ENCODE data around the gene ZFYVE16. TPM values are rescaled to one million over a fixed set of nuclear protein-coding genes. Genes with fewer than 3 reads are reported as not detected.
"Not testable (repeated sequence)": the region's sequence is repeated elsewhere in the genome, so short reads cannot be mapped to it uniquely, and the experiment has no call there.

ZFYVE16 gene
- total RNA-seq, 4 donors from 2014 or later, result 24.3 to 64.0 (median 34.0) TPM

- WGBS, 2 donors (ENCODE audit: low coverage in 1 of 2), result 70 to 83% methylated on average over 4 of the region's 4 CpGs
- Histone ChIP-seq H3K9me3 (peaks cover 0 to 12% of the 10 kb centered on the region in 2 donors), H3K4me3 (no peak overlapping the region), H3K4me1 (no peaks in the 10 kb centered on the region), H3K27ac (no peak overlapping the region), H3K36me3 (peaks cover 0 to 45% (median 13%) of the 10 kb centered on the region in 4 donors), H3K27me3 (no peaks in the 10 kb centered on the region)
- intact Hi-C loops (cut with DNase I; ENCODE audit: low total_unique reads) (no loop called here), in situ Hi-C loops (cut with MboI; ENCODE audit: low pct_ligation_motif_present in 1 of 4, low pct_unique_long_range_greater_than_20kb in 1 of 4, low sequenced_read_pairs in 3 of 4) (no loop called here)
- no peak for DNase-seq
- TF ChIP-seq EP300 (IDR thresholded peaks at IDR 0.05; ENCODE audit: low read depth) (no peak), POLR2A (IDR thresholded peaks at IDR 0.05) (no peak), CTCF (IDR thresholded peaks at IDR 0.05) (no peak), POLR2AphosphoS5 (IDR thresholded peaks at IDR 0.05) (no peak)
Observed at GRCh38 chr5:80466669-80467485, 59.0 kb downstream of the ZFYVE16 start.

GRCh38 chr5:80468131-80468530, 60.3 kb downstream of the ZFYVE16 start:
- no peak for DNase-seq
- TF ChIP-seq POLR2A (IDR thresholded peaks at IDR 0.05) (no peak), CTCF (IDR thresholded peaks at IDR 0.05) (no peak), POLR2AphosphoS5 (IDR thresholded peaks at IDR 0.05) (no peak), EP300 (IDR thresholded peaks at IDR 0.05; ENCODE audit: low read depth) (no peak)
- in situ Hi-C loops (cut with MboI; ENCODE audit: low pct_ligation_motif_present in 1 of 4, low pct_unique_long_range_greater_than_20kb in 1 of 4, low sequenced_read_pairs in 3 of 4), result no loop called here
- H3K27ac ChIP-seq, result no peak overlapping the region
- intact Hi-C loops (cut with DNase I; ENCODE audit: low total_unique reads), result no loop called here
- no peaks in the 10 kb centered on the region for H3K4me1 ChIP-seq
- H3K36me3 ChIP-seq, result peaks cover 0 to 39% (median 7%) of the 10 kb centered on the region in 4 donors
- no peak overlapping the region for H3K4me3 ChIP-seq
- peaks cover 0 to 10% of the 10 kb centered on the region in 2 donors for H3K9me3 ChIP-seq
- 97 to 100% methylated on average over 1 of the region's 1 CpG for WGBS, 2 donors (ENCODE audit: low coverage in 1 of 2)
- no peaks in the 10 kb centered on the region for H3K27me3 ChIP-seq

GRCh38 chr5:80470631-80471030, 62.8 kb downstream of the ZFYVE16 start:
- in situ Hi-C loops (cut with MboI; ENCODE audit: low pct_ligation_motif_present in 1 of 4, low pct_unique_long_range_greater_than_20kb in 1 of 4, low sequenced_read_pairs in 3 of 4); H3K9me3 ChIP-seq: not testable (repeated sequence)
- peaks cover 0 to 49% (median 10%) of the 10 kb centered on the region in 4 donors for H3K36me3 ChIP-seq

GRCh38 chr5:80474929-80475328, 67.1 kb downstream of the ZFYVE16 start:
- H3K4me1 ChIP-seq, result no peaks in the 10 kb centered on the region
- in situ Hi-C loops (cut with MboI; ENCODE audit: low pct_ligation_motif_present in 1 of 4, low pct_unique_long_range_greater_than_20kb in 1 of 4, low sequenced_read_pairs in 3 of 4) (loop anchor here in 3 of 4 donors (25.0 kb wide), 1 partner anchor 187 kb away; the partner anchor contains the start of genes DHFR (in 3 of the 3) and MSH3 (in 3 of the 3)), intact Hi-C loops (cut with DNase I; ENCODE audit: low total_unique reads) (no loop called here)
- WGBS, 2 donors (ENCODE audit: low coverage in 1 of 2), result 94 to 100% methylated on average over 2 of the region's 2 CpGs
- no peak overlapping the region for H3K27ac ChIP-seq
- DNase-seq, result no peak
- H3K9me3 ChIP-seq, result peaks cover 0 to 7% of the 10 kb centered on the region in 2 donors
- no peak overlapping the region for H3K4me3 ChIP-seq
- no peaks in the 10 kb centered on the region for H3K27me3 ChIP-seq
- TF ChIP-seq EP300 (IDR thresholded peaks at IDR 0.05; ENCODE audit: low read depth) (no peak), POLR2A (IDR thresholded peaks at IDR 0.05) (no peak), CTCF (IDR thresholded peaks at IDR 0.05) (no peak), POLR2AphosphoS5 (IDR thresholded peaks at IDR 0.05) (no peak)
- peaks cover 0 to 47% (median 18%) of the 10 kb centered on the region in 4 donors for H3K36me3 ChIP-seq

More at GRCh38 chr5:80470631-80471030, 62.8 kb downstream of the ZFYVE16 start:
- H3K27me3 ChIP-seq; intact Hi-C loops (cut with DNase I; ENCODE audit: low total_unique reads); H3K27ac ChIP-seq; H3K4me1 ChIP-seq; DNase-seq; H3K4me3 ChIP-seq: not testable (repeated sequence)
- 91 to 100% methylated on average over 1 to 2 of the region's 2 CpGs for WGBS, 2 donors (ENCODE audit: low coverage in 1 of 2)
